A673 (cell line): Measurements from ENCODE around the gene PARD3.

Source experiments
- EZH2 ChIP-seq: fragments of 200-600 bp; sonication (generic); IDR thresholded peaks from 2 replicates; pipeline ENCODE4 v1.6.1; 2017; ENCODE audit warnings: borderline replicate concordance, low read depth, mild to moderate bottlenecking, mixed read lengths, antibody characterized with exemption, low read length; ENCODE audit not compliant: poor library complexity, severe bottlenecking
- TF ChIP-seq, protein P1 (sequence below): fragments of 300-800, 200-600 bp; sonication (generic); conservative IDR thresholded peaks from 2 replicates; pipeline ENCODE4 v1.5.1; 2017; ENCODE audit warnings: low read depth, mild to moderate bottlenecking, antibody characterized with exemption, low read length, moderate library complexity, mixed read lengths

DNA sequence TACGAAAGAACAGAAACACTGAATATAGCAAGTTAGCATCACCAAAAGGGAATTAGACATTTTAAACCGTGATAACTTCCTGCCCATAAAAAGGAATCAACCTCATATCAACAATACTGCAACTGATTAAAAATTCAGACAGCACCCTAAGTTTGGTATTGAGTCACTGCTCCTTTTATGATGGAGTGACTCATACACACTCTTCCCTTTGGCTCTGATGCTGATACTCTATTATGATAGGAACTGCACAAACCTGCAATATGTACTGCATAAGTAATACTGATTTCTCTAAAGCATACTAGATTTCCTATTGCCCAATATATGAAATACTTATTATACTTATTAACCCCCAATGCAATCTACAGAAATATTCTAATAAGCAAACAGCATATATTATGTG, 118.7 kb downstream of the PARD3 start:
- TF ChIP-seq EZH2: no peak
- TF ChIP-seq, protein P1, sequence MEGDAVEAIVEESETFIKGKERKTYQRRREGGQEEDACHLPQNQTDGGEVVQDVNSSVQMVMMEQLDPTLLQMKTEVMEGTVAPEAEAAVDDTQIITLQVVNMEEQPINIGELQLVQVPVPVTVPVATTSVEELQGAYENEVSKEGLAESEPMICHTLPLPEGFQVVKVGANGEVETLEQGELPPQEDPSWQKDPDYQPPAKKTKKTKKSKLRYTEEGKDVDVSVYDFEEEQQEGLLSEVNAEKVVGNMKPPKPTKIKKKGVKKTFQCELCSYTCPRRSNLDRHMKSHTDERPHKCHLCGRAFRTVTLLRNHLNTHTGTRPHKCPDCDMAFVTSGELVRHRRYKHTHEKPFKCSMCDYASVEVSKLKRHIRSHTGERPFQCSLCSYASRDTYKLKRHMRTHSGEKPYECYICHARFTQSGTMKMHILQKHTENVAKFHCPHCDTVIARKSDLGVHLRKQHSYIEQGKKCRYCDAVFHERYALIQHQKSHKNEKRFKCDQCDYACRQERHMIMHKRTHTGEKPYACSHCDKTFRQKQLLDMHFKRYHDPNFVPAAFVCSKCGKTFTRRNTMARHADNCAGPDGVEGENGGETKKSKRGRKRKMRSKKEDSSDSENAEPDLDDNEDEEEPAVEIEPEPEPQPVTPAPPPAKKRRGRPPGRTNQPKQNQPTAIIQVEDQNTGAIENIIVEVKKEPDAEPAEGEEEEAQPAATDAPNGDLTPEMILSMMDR: no peak
